8988T (cell line): ENCODE results near the gene VDAC1.

ENCODE experiments used
- DNase-seq: peaks from one replicate; pipeline ENCODE4 v3.0.0; 2011

Gene VDAC1

DNA sequence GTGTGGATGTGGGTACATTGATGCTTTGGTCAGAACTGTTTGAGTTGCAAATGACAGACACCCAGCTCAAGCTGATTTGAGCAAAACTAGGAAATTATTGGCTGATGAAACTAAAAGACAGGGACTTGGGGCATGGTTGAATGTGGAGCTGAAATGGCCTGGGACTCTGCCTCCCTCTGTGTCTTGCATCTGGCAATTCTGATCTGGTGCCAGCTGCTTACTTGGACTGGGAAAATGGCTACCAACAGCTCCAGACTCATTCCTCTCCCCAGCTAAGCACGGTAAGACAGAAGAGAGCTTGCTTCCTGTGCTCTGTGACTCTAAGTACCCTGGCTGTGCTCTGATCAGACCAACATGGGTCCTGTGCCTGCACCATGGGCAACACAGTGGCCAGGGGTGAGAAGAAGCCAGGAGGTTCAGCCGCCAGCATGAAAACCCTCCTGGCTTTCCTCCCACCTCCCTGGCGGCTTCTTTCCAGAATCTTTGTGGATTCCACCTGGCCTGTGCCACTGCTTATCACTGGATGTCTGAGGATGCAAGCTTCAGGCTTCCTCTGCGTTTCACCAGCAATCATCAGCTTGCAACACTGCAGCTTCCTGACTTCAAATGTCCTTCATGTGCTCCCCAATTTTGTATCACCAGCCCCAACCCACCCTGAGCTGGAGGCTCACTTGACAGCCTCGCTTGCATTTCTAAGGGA, 80.4 kb downstream of the VDAC1 start:
- no peak for DNase-seq

DNA sequence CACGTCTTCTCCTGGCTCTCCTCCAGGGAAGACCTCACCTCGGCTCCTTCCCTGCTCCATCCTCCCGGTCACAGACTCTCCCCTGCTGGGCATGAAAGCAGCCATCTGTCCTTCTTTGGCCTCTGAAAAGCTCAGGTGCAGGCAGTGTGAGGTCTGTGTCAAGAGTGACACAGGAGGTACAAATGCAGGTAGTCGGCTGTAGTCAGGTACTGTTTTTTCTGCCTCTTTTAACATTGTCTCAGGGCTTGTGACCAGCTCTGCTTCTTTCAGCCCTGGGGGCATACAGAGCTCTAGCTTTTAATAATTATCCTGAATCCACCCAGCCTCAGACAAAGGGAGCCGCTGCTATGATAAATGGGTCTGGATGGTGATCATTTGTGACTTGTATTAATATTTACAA, 82.8 kb downstream of the VDAC1 start:
- DNase-seq: no peak
